DMS79 treated with DMSO at 0.1 percent for 48 hours (cell line): ENCODE measurements around the gene TMBIM4.
"Not testable (repeated sequence)": the region's sequence is repeated elsewhere in the genome, so short reads cannot be mapped to it uniquely, and the experiment has no call there.

Experiments used
- DNase-seq: peaks from one replicate; lab custom pipeline; 2025; lab: John Stamatoyannopoulos, UW

The TMBIM4 gene

GRCh38 chr12:66184822-66185221 lies 15.0 kb upstream of the TMBIM4 start:
- not testable (repeated sequence) for DNase-seq

DNA sequence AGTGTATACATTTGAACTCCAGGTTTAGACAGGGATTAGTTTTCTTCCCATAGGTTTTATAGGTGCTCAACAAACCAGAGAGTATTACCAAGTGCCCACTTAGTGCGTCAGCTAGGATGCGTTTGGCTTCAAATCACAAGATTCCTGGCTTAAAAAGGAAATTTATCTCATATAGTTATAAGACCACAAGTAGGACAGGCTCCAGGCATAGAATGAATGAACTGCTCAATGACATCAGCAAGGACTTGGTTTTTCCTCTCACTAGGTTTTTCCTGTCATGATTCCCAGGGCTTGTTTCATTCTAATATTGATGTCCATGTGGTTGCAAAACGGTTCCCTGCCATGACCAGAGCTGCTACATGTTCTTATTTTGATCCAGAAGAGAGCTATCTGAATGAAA lies 13.2 kb upstream of the TMBIM4 start:
- no peak for DNase-seq

GRCh38 chr12:66176105-66176900 lies 6.5 kb upstream of the TMBIM4 start:
- DNase-seq = no peak

DNA sequence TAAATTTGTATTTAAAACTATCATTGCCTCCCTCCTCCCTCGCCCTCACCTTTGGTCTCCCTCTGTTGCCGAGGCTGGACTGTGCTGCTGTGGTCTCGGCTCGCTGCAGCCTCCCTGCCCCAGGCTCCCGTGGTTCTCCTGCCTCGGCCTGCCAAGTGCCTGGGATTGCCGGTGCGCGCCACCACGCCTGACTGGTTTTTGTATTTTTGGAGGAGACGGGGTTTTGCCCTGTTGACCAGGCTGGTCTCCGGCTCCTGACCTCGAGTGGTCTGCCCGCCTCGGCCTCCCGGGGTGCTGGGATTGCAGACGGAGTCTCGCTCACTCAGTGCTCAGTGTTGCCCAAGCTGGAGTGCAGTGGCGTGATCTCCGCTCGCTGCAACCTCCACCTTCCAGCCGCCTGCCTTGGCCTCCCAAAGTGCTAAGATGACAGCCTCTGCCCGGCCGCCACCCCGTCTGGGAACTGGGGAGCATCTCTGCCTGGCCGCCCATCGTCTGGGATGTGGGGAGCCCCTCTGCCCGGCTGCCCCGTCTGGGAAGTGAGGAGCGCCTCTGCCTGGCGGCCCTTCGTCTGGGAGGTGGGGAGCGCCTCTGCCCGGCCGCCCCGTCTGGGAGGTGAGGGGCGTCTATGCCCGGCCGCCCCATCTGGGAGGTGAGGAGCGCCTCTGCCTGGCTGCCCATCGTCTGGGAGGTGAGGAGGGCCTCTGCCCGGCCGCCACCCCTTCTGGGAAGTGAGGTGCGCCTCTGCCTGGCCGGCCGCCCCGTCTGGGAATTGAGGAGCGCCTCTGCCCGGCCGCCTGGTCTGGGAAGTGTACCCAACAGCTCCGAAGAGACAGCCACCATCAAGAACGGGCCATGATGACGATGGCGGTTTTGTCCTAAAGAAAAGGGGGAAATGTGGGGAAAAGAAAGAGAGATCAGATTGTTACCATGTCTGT lies 4.9 kb upstream of the TMBIM4 start:
- not testable (repeated sequence) for DNase-seq

DNA sequence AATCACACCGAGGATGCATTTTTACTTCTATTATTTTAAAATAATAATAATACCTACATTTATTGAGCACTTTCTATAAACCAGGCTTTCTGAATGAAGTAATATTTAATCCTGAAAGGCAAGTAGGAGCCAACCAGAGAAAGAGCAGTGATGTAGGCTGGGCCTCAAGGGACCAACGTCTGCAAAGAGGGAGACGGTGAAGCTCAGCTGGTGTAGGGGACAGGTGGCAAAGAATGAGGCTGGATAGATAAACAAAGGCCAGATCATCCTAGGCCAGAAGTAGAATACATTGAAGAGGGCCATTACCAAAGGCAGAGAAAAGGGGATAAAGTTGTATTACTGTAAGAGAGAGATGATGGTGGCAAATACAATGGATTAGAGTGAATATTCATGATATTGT lies 810 bp upstream of the TMBIM4 start:
- DNase-seq = no peak

- no peak for DNase-seq
These were observed 1.4 kb downstream of the TMBIM4 start for GRCh38 chr12:66168410-66168809.

DNA sequence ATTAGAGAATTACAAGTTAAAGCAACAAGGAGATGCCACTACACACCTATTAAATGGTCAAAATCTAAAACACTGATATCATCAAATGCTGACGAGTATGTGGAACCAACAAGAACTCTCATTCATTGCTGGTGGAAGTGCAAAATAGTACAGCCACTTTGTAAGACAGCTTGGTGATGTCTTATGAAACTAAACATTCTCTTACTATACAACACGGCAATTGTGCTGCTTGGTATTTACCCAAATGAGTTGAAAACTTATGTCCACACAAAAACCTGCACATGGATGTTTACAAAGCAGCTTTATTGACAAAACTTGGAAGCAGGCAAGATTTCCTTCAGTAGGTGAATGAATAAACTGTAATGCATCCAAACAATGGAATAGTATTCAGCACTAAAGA lies 3.2 kb downstream of the TMBIM4 start:
- DNase-seq = no peak

DNA sequence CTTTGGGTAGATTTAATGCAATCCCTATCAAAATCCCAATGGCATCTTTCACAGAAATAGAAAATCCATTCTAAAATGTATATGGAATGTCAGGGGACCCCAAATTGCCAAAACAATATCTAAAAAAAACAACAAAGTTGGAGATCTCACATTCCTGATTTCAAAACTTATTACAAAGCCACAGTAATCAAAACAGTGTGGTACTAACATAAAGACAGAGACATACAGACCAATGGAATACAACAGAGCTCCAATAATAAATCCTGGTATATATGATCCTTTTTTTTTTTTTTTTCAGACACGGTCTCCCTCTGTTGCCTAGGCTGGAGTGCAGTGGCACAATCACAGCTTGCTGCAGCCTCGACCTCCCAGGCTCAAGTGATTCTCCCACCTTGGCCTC lies 4.7 kb downstream of the TMBIM4 start:
- no peak for DNase-seq

DNA sequence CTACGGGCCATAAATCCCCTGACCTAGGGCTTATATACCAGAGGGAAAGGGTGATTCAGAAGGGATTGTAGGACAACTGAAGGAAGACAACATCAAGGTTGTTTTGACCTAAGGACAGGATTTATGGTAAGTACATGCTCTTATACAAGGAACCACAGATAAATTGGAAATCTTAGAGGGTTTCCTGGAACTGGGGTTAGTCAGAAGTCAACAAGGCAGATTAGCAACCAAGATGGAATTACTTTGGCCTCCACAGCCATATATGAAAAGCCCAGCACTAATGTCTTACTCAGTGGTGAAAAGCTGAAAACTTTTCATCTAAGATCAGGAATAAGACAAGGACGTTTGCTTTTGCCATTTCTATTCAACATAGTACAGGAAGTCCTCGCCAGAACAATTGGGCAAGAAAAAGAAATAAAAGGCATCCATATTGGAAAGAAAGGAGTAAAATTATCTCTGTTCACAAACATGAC lies 5.4 kb downstream of the TMBIM4 start:
- no peak for DNase-seq

- DNase-seq = no peak
These were observed 6.5 kb downstream of the TMBIM4 start for GRCh38 chr12:66163289-66163688.

DNA sequence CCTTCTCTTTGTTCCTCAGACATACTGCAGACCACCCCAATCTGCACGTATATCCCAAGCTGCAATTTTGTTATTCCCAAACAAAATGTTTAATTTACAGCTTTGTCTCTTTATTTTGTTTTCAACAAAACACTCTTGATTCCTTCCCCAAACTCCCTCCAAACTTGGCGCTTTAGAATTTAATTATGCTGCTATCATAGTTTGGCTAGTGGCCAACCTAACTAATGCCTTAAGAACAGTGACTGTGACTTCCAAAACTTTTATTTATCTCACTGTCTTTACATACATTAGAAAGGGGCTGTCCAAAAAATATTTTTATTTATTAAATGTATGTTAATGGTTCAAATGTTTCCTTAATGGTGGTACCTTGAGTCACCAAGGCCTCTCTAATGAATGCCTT lies 7.1 kb downstream of the TMBIM4 start:
- no peak for DNase-seq

DNA sequence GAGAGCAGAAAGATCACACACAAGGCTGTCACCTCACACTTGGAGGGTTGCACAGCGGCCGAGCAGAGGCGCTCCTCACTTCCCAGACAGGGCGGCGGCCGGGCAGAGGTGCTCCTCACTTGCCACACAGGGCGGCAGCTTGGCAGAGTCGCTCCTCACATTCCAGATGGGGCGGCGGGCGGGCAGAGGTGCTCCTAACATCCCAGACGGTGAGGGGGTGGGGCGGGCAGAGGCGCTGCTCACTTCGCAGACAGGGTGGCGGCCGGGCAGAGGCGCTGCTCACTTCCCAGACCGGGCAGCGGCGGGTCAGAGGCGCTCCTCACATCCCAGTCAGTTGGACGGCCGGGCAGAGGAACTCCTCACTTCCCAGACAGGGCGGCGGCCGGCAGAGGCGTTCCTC lies 9.1 kb downstream of the TMBIM4 start:
- DNase-seq = no peak

GRCh38 chr12:66159123-66159522 lies 10.7 kb downstream of the TMBIM4 start:
- DNase-seq = no peak

DNA sequence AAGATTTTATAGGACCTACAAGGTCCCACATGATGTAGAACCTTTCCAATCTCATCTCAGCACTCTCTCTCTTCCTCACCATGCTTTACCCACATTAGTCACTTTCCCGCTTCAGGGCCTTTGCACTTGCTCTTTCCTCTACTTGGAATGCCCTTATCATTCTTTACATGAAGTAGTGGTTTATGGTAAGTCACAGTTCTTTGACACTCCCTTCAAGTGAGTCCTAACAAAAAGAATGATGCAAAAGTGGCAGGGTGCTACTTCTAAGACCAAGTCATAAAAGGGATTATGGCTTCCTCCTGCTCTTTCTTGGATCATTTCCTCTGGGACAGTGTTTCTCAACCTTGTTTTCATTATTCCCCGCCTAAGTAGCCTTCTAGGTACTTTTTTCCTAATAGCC lies 13.1 kb downstream of the TMBIM4 start:
- DNase-seq = no peak

DNA sequence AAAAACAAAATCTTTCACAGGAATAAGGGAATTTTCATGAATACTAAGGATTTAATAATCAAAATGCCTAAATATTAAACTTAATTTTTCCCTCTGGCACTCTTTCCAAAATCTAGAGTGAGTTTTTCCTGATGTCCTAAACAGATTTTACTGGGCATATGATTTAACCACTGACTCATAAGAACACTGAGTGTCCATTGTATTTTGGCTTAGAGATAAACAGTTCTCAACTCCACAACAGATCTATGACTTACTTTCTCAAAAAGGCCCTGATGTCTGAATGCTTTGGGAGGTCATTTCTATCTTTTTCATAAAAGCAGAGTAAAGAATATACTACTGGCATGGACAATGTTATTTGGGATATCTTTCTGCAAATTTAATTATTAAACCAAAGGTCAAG lies 15.0 kb downstream of the TMBIM4 start:
- no peak for DNase-seq

GRCh38 chr12:66152732-66153131 lies 17.1 kb downstream of the TMBIM4 start:
- DNase-seq = no peak

GRCh38 chr12:66149702-66150398 lies 19.9 kb downstream of the TMBIM4 start:
- DNase-seq = no peak

DNA sequence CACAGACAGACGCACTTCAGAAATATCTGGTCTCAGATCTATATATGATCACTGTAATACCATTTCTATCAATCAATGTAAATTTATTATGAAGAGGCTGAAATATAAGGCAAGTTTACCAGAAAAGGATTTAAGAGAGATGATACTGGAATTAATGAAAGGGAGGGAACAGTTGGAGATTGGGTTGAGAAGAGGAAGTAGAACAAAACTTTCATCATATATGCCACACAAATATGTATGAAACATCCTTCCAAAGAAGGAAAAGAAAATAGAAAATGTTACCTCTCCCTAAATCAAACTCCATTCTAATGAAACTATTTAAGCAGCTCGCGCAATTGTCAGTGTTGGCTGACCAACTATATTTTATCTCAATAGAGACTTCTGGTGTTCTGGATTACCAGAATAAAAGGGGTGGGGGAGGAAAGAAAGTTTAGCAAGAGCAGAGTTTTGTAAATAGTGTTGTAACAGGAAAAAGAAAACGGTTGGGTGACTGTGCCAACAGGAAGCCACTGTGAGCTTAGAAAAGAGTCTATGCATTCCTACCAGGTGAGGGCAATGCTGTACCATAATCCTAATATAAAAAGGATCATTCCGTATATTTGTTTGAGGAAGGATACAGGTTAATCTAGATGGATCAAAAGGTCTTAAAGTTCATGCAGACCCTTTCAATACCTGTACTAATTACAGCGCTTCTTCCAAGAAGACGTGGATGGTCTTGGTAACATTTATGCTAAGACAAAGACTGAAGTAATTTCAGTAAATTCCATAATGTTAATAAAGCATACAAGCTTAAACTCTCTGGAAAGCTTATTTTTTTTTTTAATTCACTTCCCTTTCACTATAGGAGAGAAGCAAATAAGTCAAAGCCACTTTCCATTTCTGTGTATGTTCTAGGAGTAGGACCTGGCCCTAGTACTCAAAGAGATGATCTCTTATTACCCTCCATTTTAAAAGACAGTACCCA lies 24.7 kb downstream of the TMBIM4 start:
- DNase-seq = no peak

DNA sequence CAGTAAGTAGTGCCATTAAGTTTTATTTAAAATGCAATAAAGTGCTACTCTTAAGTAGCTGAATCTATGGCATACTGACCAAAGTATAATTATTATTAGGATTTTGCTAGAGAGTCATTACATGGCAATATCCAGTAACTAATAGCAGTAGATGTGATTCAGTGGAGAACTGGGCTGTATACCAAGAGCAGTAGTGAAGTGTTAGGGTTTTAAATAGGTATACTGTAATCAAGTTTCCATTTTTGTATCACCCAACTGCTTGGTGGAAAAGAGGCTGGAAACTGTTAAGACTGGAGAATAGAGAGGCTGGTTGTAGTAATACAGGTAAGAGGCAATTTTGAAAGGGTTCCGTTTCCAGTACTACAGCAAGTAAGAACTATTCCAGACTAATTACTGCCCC lies 25.9 kb downstream of the TMBIM4 start:
- no peak for DNase-seq

DNA sequence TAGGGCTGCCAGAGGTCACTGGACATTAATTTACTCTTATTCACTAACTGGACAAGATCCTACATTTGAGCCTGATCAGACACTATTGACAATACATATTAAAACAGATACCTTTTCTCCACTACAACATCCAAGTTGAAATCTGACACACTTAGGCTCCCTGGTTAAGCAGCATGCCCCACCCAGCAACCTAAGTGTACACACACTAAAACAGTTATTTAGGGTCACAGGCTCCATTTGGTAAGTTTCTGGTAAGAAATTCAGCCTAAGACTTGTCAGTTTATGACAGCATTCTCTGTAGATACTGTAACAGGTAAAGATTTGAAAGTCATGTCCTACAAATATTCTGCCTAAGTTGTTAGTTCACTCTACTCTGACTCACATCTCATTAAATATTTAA lies 27.0 kb downstream of the TMBIM4 start:
- no peak for DNase-seq

DNA sequence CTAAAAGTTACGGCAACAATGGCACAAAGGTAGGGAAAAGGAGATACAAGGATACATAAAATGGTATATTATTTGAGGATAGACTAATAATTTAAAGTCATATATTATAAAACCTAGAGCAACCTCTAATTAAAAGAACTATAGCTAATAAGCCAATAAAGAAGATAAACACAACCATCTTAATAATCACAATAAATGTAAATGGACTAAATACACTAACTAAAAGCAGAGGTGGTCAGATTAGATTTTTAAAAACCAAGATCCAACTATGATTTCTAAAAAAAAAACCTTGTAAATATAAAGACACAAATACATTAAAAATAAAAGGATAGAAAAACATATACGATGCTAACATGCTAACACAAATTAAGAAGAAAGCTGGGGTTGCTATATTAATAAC lies 28.5 kb downstream of the TMBIM4 start:
- DNase-seq = no peak
